Measurements from ENCODE around the gene SSTR5. TPM values are rescaled to one million over a fixed set of nuclear protein-coding genes. Genes with fewer than 3 reads are reported as not detected.

The SSTR5 gene
- polyA plus RNA-seq, 1 experiment = not detected

- CTCF ChIA-PET = interaction anchor here (1.8 kb wide), 1 partner anchor 10 kb away, joined by 11 read pairs; no protein-coding TSS in a partner anchor
- DNase-seq (ENCODE audit: low read depth) = no peak
- Histone ChIP-seq H3K4me3 (ENCODE audit: low read depth, low read length) (no peak overlapping the region), H3K36me3 (ENCODE audit: control insufficient read depth, insufficient read depth, low read length) (no peaks in the 10 kb centered on the region), H3K27me3 (ENCODE audit: control insufficient read depth, insufficient read depth, low read length) (no peaks in the 10 kb centered on the region; the same call in 1 of the 2 replicates)
- no peak for TF ChIP-seq CTCF (IDR thresholded peaks at IDR 0.05; ENCODE audit: insufficient read depth, low read depth, low read length)
- POLR2A ChIA-PET = no interaction called here
Observed at GRCh38 chr16:1047801-1048200, 24.7 kb upstream of the SSTR5 start.

- POLR2A ChIA-PET = no interaction called here
- CTCF ChIA-PET = interaction anchor here (0.6 to 1.8 kb wide), 2 partner anchors 8 to 9 kb away, joined by 3 to 11 read pairs; no protein-coding TSS in a partner anchor
Observed at GRCh38 chr16:1048442-1049112, 24.0 kb upstream of the SSTR5 start.

GRCh38 chr16:1049113-1049975, 23.2 kb upstream of the SSTR5 start:
- H3K36me3 ChIP-seq (ENCODE audit: control insufficient read depth, insufficient read depth, low read length) = no peaks in the 10 kb centered on the region
- ChIA-PET CTCF (interaction anchor here (0.8 kb wide), 1 partner anchor 53 kb away, joined by 4 read pairs; no protein-coding TSS in a partner anchor), POLR2A (no interaction called here)
- no peak for DNase-seq (ENCODE audit: low read depth)
- TF ChIP-seq CTCF (IDR thresholded peaks at IDR 0.05; ENCODE audit: insufficient read depth, low read depth, low read length) = no peak
- H3K27me3 ChIP-seq (ENCODE audit: control insufficient read depth, insufficient read depth, low read length) = no peaks in the 10 kb centered on the region; the same call in 1 of the 2 replicates
- H3K4me3 ChIP-seq (ENCODE audit: low read depth, low read length) = no peak overlapping the region

More at GRCh38 chr16:1048442-1049112, 24.0 kb upstream of the SSTR5 start:
- no peak overlapping the region for H3K4me3 ChIP-seq (ENCODE audit: low read depth, low read length)
- TF ChIP-seq CTCF (IDR thresholded peaks at IDR 0.05; ENCODE audit: insufficient read depth, low read depth, low read length) = no peak
- no peaks in the 10 kb centered on the region for H3K36me3 ChIP-seq (ENCODE audit: control insufficient read depth, insufficient read depth, low read length)
- no peaks in the 10 kb centered on the region; the same call in 1 of the 2 replicates for H3K27me3 ChIP-seq (ENCODE audit: control insufficient read depth, insufficient read depth, low read length)
- DNase-seq (ENCODE audit: low read depth) = no peak

- H3K36me3 ChIP-seq (ENCODE audit: control insufficient read depth, insufficient read depth, low read length) = no peaks in the 10 kb centered on the region
- CTCF ChIA-PET = interaction anchor here (0.8 kb wide), 1 partner anchor 52 kb away, joined by 4 read pairs; no protein-coding TSS in a partner anchor
- DNase-seq (ENCODE audit: low read depth) = no peak
- H3K27me3 ChIP-seq (ENCODE audit: control insufficient read depth, insufficient read depth, low read length) = no peaks in the 10 kb centered on the region; the same call in 1 of the 2 replicates
- no peak for TF ChIP-seq CTCF (IDR thresholded peaks at IDR 0.05; ENCODE audit: insufficient read depth, low read depth, low read length)
- H3K4me3 ChIP-seq (ENCODE audit: low read depth, low read length) = no peak overlapping the region
- POLR2A ChIA-PET = no interaction called here
Observed at GRCh38 chr16:1049976-1050247, 22.6 kb upstream of the SSTR5 start.

GRCh38 chr16:1050516-1050915, 22.0 kb upstream of the SSTR5 start:
- Histone ChIP-seq H3K27me3 (ENCODE audit: control insufficient read depth, insufficient read depth, low read length) (no peaks in the 10 kb centered on the region; the same call in 1 of the 2 replicates), H3K4me3 (ENCODE audit: low read depth, low read length) (no peak overlapping the region), H3K36me3 (ENCODE audit: control insufficient read depth, insufficient read depth, low read length) (no peaks in the 10 kb centered on the region)
- DNase-seq (ENCODE audit: low read depth) = no peak
- CTCF ChIA-PET = no interaction called here
- POLR2A ChIA-PET = no interaction called here
- no peak for TF ChIP-seq CTCF (IDR thresholded peaks at IDR 0.05; ENCODE audit: insufficient read depth, low read depth, low read length)

All from BJ (cell line).